Endothelial cell of umbilical vein (primary cell): ENCODE results near the gene PAX8. TPM values are rescaled to one million over a fixed set of nuclear protein-coding genes. Genes with fewer than 3 reads are reported as not detected.

Experiments
- BruUV-seq: library from RNA; stranded (reverse); fragments of 400-500 nt; replicated peaks from 2 replicates; lab custom pipeline; 2021; lab: Mats Ljungman, UMichigan
- CTCF ChIA-PET: fragments of 300-600, 350-600 bp; sonication (Branson Sonifier 250); formaldehyde crosslinking; loops from one replicate; lab custom pipeline; 2021; ENCODE audit warnings: antibody characterized with exemption, inconsistent platforms; lab: Charles Lee
- POLR2A ChIA-PET: fragments of 300-600, 350-600 bp; sonication (Branson Sonifier 250); formaldehyde crosslinking; loops from one replicate; lab custom pipeline; 2021; ENCODE audit warnings: antibody characterized with exemption, inconsistent platforms; lab: Charles Lee
- DNase-seq: peaks from one replicate; pipeline ENCODE4 v3.0.0-alpha.2; 2011; ENCODE audit warnings: low read depth, low spot score
- FAIRE-seq: peaks from 2 replicates; lab custom pipeline; 2011; peaks lifted over from hg19 to GRCh38; lab: Jason Lieb, UNC
- H2AFZ ChIP-seq: 2 replicates; pipeline ENCODE4 v1.6.0; 2012; ENCODE audit warnings: low read depth, low read length, control low read depth, inconsistent platforms
- H3K27ac ChIP-seq: 2 replicates; pipeline ENCODE4 v1.5.1; 2011; ENCODE audit warnings: low read depth, mild to moderate bottlenecking, control low read depth, low read length, moderate library complexity; ENCODE audit not compliant: insufficient read depth
- H3K27me3 ChIP-seq, 2 experiments: 2 replicates each; pipeline versions ENCODE4 v1.6.0 to v1.6.1; 2011; ENCODE audit warnings: low read length in 2 of 2, mixed read lengths in 1 of 2; ENCODE audit not compliant: control insufficient read depth in 2 of 2, insufficient read depth in 2 of 2
- H3K36me3 ChIP-seq, 2 experiments: 2 replicates in 1 of 2; 3 replicates in 1 of 2; pipeline ENCODE4 v1.5.1; 2011; ENCODE audit warnings: low read length in 2 of 2, mild to moderate bottlenecking in 1 of 2, moderate library complexity in 1 of 2; ENCODE audit not compliant: control insufficient read depth in 2 of 2, insufficient read depth in 2 of 2; ENCODE audit errors: extremely low read depth in 1 of 2
- H3K4me1 ChIP-seq: 3 replicates; pipeline ENCODE4 v1.5.1; 2011; ENCODE audit warnings: mild to moderate bottlenecking, low read length; ENCODE audit not compliant: control insufficient read depth, insufficient read depth; ENCODE audit errors: extremely low read depth
- H3K4me2 ChIP-seq: 2 replicates; pipeline ENCODE4 v1.6.1; 2011; ENCODE audit warnings: low read length, control low read depth, mixed read lengths; ENCODE audit not compliant: insufficient read depth
- H3K4me3 ChIP-seq, 3 experiments: fragments of 200-600 bp in 1 of 3; sonication (generic), shearing (Covaris generic) in 1 of 3; replicated peaks in 1 of 3; 2 replicates each; pipeline ENCODE4 v1.5.1; 2011 to 2016; ENCODE audit warnings: control low read depth in 3 of 3, low read length in 3 of 3, mild to moderate bottlenecking in 2 of 3, inconsistent platforms in 1 of 3, low read depth in 1 of 3, moderate library complexity in 1 of 3; ENCODE audit not compliant: insufficient read depth in 1 of 3
- H3K79me2 ChIP-seq: 2 replicates; pipeline ENCODE4 v1.6.0; 2012; ENCODE audit warnings: low read length, inconsistent platforms; ENCODE audit not compliant: control insufficient read depth, insufficient read depth
- H3K9ac ChIP-seq: replicated peaks from 2 replicates; pipeline ENCODE3; 2011; ENCODE audit warnings: low read length, control low read depth; ENCODE audit not compliant: insufficient read depth; ENCODE audit errors: extremely low read depth
- H3K9me1 ChIP-seq: replicated peaks from 3 replicates; pipeline ENCODE4 v1.6.0; 2011; ENCODE audit warnings: mild to moderate bottlenecking, low read length; ENCODE audit not compliant: control insufficient read depth, insufficient read depth; ENCODE audit errors: extremely low read depth
- H3K9me3 ChIP-seq: replicated peaks from 2 replicates; pipeline ENCODE4 v1.5.1; 2012; ENCODE audit warnings: low read length, inconsistent platforms; ENCODE audit not compliant: control insufficient read depth, insufficient read depth
- H4K20me1 ChIP-seq: replicated peaks from 2 replicates; pipeline ENCODE3; 2011; ENCODE audit warnings: mild to moderate bottlenecking, low read length; ENCODE audit not compliant: control insufficient read depth, insufficient read depth; ENCODE audit errors: extremely low read depth
- EZH2 ChIP-seq: IDR thresholded peaks from 2 replicates; pipeline ENCODE4 v1.6.1; 2012; ENCODE audit warnings: borderline replicate concordance, low read depth, mild to moderate bottlenecking, moderate library complexity, low read length, inconsistent platforms; ENCODE audit not compliant: severe bottlenecking
- FOS ChIP-seq: IDR thresholded peaks from 2 replicates; pipeline ENCODE4 v1.6.1; 2011; ENCODE audit warnings: mild to moderate bottlenecking, low read length, moderate library complexity, borderline replicate concordance; ENCODE audit not compliant: insufficient read depth
- GATA2 ChIP-seq: IDR thresholded peaks from 2 replicates; pipeline ENCODE4 v1.7.0; 2011; ENCODE audit warnings: low read depth, mild to moderate bottlenecking, moderate library complexity, mixed read lengths, low read length; ENCODE audit not compliant: insufficient read length, insufficient read depth
- JUN ChIP-seq: IDR thresholded peaks from 2 replicates; pipeline ENCODE4 v1.6.1; 2011; ENCODE audit warnings: borderline replicate concordance, low read depth; ENCODE audit not compliant: insufficient read length, insufficient read depth
- MYC ChIP-seq: IDR thresholded peaks from one replicate; pipeline ENCODE4 v1.6.1; 2011; ENCODE audit warnings: mild to moderate bottlenecking, low read depth, low read length
- POLR2A ChIP-seq: IDR thresholded peaks from 2 replicates; pipeline ENCODE4 v1.6.1; 2012; ENCODE audit warnings: low read depth, mild to moderate bottlenecking, control low read depth, low read length
- POLR2AphosphoS5 ChIP-seq: IDR thresholded peaks from 2 replicates; pipeline ENCODE4 v1.6.1; 2012; ENCODE audit warnings: low read depth, mild to moderate bottlenecking, control low read depth, low read length, moderate library complexity; ENCODE audit not compliant: insufficient read depth
- dilution Hi-C: fragments of 300-500 bp; cut with MboI; formaldehyde crosslinking; loops from one replicate; pipeline ENCODE4 v1.15.0; 2019; ENCODE audit warnings: low sequenced_read_pairs; ENCODE audit not compliant: extremely low pct_ligation_motif_present
- intact Hi-C: fragments of 100-400 bp; cut with micrococcal nuclease; formaldehyde crosslinking; loops from one replicate; pipeline ENCODE4 v1.10.0; 2022
- polyA plus RNA-seq, 4 experiments: library from polyadenylated mRNA; depleted of rRNA in 3 of 4; stranded (reverse) in 3 of 4; unstranded in 1 of 4; fragments of >200 nt; gene quantifications; 2 replicates each; pipeline versions ENCODE4 v1.2.1 to v1.2.3, GENCODE V29; 2011 to 2012; ENCODE audit warnings: missing spikeins in 1 of 4
- total RNA-seq: library from RNA; stranded (reverse); gene quantifications from 2 replicates; pipeline ENCODE4 v1.2.3, GENCODE V29; 2021
- TF ChIP-seq, protein P1 (sequence below): IDR thresholded peaks from 2 replicates; pipeline ENCODE4 v1.6.1; 2011; ENCODE audit not compliant: insufficient read depth, insufficient read length
- TF ChIP-seq, protein P2 (sequence below), 2 donors: IDR thresholded peaks; 1 replicate in 1 of 2; 2 replicates in 1 of 2; pipeline ENCODE4 v1.5.1; 2011; ENCODE audit warnings: low read length in 2 of 2, mild to moderate bottlenecking in 2 of 2, moderate library complexity in 2 of 2, control low read depth in 1 of 2, inconsistent platforms in 1 of 2, low read depth in 1 of 2; ENCODE audit not compliant: insufficient read depth in 1 of 2; ENCODE audit errors: extremely low read depth in 1 of 2

PAX8 gene
- total and polyA plus RNA-seq, 2 donors (not counting 3 experiments of a cell fraction or from before 2014, with no cell fraction given), result 0.22 to 0.62 TPM

DNA sequence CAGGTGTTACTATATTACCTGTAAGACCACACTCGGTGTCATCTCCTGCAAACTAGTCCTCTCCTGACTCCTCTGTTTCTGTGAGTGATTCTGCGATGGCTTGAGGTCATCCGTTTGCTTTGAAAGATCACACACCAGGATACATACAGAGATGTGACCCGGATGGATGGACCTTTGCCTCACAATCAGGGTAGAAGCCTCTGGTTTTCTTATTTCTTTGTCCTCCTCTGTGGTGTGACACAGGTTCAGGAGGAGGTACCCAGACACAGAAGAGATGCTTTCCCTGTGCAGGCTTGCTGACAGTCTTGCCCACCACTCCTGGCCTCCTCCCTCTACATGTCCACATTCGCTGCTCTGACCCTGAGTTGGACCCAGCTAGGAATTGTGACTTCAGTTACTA, 70.3 kb downstream of the PAX8 start:
- intact Hi-C loops, result no loop called here
- Histone ChIP-seq H3K4me2 (no peak overlapping the region), H4K20me1 (no peaks in the 10 kb centered on the region), H2AFZ (no peak overlapping the region), H3K9me1 (no peaks in the 10 kb centered on the region), H3K36me3 (no peaks in the 10 kb centered on the region), H3K27ac (no peak overlapping the region), H3K4me3 (no peak overlapping the region), H3K9ac (no peak overlapping the region), H3K9me3 (no peaks in the 10 kb centered on the region), H3K4me1 (no peaks in the 10 kb centered on the region), H3K79me2 (no peaks in the 10 kb centered on the region), H3K27me3 (peaks cover 0 to 3% of the 10 kb centered on the region in 2 experiments)
- ChIA-PET POLR2A (no interaction called here), CTCF (interaction anchor here (20.2 kb wide), 1 partner anchor 72 kb away, joined by 310 read pairs; no protein-coding TSS in a partner anchor)
- FAIRE-seq (no peak), DNase-seq (no peak)
- dilution Hi-C loops, result no loop called here
- TF ChIP-seq GATA2, result no peak
- TF ChIP-seq FOS, result no peak
- no peak for TF ChIP-seq POLR2AphosphoS5
- TF ChIP-seq, protein P1, sequence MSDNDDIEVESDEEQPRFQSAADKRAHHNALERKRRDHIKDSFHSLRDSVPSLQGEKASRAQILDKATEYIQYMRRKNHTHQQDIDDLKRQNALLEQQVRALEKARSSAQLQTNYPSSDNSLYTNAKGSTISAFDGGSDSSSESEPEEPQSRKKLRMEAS, result no peak
- TF ChIP-seq MYC, result no peak
- no peak for TF ChIP-seq EZH2
- TF ChIP-seq POLR2A, result no peak
- TF ChIP-seq JUN, result no peak
- BruUV-seq, result no TSS peak

DNA sequence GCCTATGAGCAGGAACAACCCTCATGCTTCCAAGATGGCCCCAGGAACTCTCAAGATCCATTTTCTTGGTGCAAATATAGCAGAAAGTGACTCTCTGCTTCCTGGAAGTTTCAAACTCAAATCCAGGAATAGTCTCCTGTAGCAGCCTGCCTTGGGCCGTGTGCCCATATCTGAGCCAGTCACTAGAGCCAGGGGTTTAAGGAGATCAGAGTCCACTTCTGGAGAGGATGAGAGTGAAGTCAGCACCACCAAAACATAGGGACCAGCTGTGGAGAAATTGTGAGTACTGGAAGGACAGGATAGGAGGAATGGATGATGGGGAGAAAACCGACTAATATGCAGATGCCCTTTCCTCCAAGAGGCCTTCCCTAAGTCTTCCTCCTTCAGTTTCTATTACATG, 71.7 kb downstream of the PAX8 start:
- Histone ChIP-seq H3K4me2 (no peak overlapping the region), H3K36me3 (no peaks in the 10 kb centered on the region), H3K27me3 (peaks cover 0 to 2% of the 10 kb centered on the region in 2 experiments), H3K9me3 (no peaks in the 10 kb centered on the region), H3K9ac (no peak overlapping the region), H3K79me2 (no peaks in the 10 kb centered on the region), H3K4me1 (no peaks in the 10 kb centered on the region), H3K4me3 (no peak overlapping the region), H4K20me1 (no peaks in the 10 kb centered on the region), H3K27ac (no peak overlapping the region), H3K9me1 (no peaks in the 10 kb centered on the region), H2AFZ (no peak overlapping the region)
- dilution Hi-C loops, result no loop called here
- POLR2A ChIA-PET, result no interaction called here
- CTCF ChIA-PET, result interaction anchor here (1.1 to 20.2 kb wide), 7 partner anchors 7 to 70 kb away, joined by 4 to 310 read pairs (median 53); no protein-coding TSS in a partner anchor
- BruUV-seq, result no TSS peak
- no peak for TF ChIP-seq MYC
- TF ChIP-seq, protein P2, sequence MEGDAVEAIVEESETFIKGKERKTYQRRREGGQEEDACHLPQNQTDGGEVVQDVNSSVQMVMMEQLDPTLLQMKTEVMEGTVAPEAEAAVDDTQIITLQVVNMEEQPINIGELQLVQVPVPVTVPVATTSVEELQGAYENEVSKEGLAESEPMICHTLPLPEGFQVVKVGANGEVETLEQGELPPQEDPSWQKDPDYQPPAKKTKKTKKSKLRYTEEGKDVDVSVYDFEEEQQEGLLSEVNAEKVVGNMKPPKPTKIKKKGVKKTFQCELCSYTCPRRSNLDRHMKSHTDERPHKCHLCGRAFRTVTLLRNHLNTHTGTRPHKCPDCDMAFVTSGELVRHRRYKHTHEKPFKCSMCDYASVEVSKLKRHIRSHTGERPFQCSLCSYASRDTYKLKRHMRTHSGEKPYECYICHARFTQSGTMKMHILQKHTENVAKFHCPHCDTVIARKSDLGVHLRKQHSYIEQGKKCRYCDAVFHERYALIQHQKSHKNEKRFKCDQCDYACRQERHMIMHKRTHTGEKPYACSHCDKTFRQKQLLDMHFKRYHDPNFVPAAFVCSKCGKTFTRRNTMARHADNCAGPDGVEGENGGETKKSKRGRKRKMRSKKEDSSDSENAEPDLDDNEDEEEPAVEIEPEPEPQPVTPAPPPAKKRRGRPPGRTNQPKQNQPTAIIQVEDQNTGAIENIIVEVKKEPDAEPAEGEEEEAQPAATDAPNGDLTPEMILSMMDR (IDR thresholded peaks at IDR 0.05; ENCODE audit: extremely low read depth in 1 of 2, insufficient read depth in 1 of 2, low read depth in 1 of 2, low read length in 2 of 2), result no peak
- no peak for TF ChIP-seq GATA2
- TF ChIP-seq, protein P1, result no peak
- TF ChIP-seq EZH2, result no peak
- TF ChIP-seq POLR2A, result no peak
- TF ChIP-seq POLR2AphosphoS5, result no peak
- TF ChIP-seq FOS, result no peak
- FAIRE-seq (no peak), DNase-seq (no peak)
- intact Hi-C loops, result no loop called here
